ENCODE results near the gene TMEM11.
"Not testable (repeated sequence)": the region's sequence is repeated elsewhere in the genome, so short reads cannot be mapped to it uniquely, and the experiment has no call there.

Gene TMEM11

DNA sequence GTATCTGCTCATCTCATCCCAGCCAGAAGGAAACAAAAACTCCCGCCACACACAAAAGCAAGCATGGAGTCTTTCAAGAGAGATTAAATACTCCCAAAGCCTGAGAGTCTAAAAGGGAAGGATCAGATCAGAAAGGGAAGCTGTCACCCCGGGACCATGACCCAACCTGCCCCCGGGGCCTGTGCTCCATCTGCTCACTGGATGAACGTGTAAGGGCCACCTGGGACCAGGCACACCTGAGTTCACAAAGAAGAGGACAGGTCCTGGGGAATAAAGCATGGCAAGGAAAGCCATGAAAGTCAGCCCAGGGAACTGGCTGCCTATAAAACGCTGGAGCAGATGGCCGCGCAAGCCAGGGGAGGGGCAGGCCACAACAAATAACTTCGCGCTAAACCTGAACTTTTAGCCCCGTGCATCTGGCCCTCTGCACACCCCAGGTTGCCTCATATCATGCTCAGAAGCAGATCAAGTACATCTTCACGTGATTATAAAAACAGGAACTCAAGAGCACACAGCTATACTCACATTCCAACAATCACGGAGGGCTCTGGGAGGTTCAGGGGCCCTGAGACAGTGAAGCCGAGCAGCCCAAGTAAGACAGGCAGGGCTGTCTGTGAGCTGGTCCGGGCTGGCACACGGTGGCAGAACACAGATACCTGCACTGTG is 3.4 kb downstream of the TMEM11 start:
- no peak for DNase-seq (ENCODE audit: low spot score)

DNA sequence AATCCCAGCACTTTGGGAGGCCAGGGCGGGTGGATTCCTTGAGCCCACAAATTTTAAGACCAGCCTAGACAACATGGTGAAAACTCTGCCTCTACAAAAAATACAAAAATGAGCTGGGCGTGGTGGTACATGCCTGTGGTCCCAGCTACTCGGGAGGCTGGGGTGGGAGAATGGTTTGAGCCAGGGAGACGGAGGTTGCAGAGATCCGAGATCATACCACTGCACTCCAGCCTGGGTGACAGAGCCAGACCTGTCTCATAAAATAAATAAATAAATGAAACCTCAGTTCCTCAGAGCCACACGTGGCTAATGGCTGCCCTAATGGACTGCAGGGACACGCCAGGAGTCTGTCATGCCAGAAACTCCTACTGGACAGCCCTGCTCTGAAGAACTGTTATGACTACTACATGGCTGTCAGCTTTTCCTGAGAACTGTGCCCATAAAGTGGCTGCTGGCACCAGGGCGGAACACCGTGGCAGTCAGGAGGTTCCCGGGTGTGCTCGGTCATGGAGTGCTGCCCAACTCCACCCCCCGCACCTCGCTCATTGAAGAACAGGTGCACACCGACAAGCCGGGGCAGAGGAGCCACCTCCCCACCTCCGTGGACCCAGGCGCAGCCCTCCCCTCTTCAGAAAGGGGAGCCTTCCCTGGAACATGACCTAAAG is 4.3 kb downstream of the TMEM11 start:
- DNase-seq (ENCODE audit: low spot score): no peak

GRCh38 chr17:21208352-21208751 is 5.6 kb downstream of the TMEM11 start:
- DNase-seq (ENCODE audit: low spot score): no peak

- DNase-seq (ENCODE audit: low spot score): no peak
These were observed 9.0 kb downstream of the TMEM11 start for GRCh38 chr17:21204935-21205334.

DNA sequence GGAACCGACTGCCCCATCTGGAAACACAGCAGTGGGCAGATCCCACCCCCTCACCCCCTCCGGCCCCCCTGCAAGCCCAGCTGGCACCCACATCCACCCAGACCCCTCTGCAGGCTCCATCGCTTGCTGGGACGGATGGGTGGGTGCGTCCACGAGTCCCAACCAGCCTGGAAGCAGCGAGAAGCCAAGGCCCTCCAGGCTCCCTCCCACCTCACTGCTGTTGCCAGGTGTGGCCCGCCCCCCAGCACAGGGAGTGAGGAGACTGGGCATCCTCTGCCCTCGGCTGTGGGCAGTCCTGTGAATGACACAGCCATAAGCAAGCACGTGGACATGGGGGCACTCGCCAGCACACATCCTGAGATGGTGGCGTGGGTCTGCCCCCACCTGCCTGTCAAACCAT is 11.4 kb downstream of the TMEM11 start:
- DNase-seq (ENCODE audit: low spot score): no peak

- no peak for DNase-seq (ENCODE audit: low spot score)
These were observed 12.1 kb downstream of the TMEM11 start for GRCh38 chr17:21201874-21202273.

- DNase-seq (ENCODE audit: low spot score): no peak
These were observed 12.7 kb downstream of the TMEM11 start for GRCh38 chr17:21201298-21201595.

DNA sequence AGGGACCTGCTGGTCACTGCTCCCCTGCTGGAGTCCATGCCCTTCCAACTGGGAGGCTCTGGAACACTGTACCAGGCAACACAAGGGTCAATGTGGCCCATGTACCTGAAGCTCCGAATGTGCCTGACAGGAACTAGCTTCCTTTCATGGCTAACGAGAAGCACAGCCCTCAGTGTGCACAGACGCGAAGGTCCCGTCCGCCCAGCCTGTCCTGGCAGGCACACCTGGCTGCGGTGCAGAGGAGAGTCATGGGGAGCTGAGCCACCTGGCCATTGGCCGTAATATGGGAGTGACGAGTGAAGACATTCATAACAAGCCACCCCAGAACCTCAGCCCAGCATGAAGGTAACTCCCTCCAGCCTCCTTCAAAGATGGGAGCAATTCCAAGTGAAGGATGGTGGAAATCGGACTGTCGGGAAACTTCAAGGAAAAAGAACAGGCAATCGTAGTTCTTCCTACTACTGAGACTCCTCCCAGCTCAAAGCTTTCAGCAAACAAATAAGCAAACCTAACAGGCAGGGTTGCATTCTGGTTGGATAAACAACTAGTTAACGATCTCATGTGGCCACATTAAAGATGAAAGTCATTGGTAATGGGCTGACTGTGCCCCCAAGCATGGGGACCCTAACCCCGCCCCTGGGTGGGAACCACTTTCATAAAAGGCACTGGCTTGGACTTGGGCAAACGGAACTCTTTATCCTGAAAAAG is 13.2 kb downstream of the TMEM11 start:
- no peak for DNase-seq (ENCODE audit: low spot score)

GRCh38 chr17:21199856-21200255 is 14.1 kb downstream of the TMEM11 start:
- no peak for DNase-seq (ENCODE audit: low spot score)

DNA sequence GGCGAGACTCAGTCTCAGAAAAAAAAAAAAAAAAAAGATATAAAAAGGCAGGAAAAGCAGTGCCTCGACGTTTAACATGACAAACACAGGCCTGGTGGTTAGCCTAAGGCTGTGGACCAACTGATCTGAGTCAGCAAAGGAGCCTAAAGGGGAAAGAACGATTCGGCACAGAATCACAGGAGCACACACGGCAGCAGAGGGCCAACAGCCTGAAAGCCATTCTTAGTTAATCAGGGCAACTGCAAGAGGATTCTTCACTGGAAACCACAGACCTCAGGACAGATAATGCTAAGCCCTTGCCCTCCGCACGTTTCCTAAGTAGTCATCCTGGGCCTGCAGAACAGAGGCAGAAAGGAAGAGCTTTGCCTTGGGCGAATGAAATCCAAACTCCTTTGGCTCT is 14.7 kb downstream of the TMEM11 start:
- no peak for DNase-seq (ENCODE audit: low spot score)

DNA sequence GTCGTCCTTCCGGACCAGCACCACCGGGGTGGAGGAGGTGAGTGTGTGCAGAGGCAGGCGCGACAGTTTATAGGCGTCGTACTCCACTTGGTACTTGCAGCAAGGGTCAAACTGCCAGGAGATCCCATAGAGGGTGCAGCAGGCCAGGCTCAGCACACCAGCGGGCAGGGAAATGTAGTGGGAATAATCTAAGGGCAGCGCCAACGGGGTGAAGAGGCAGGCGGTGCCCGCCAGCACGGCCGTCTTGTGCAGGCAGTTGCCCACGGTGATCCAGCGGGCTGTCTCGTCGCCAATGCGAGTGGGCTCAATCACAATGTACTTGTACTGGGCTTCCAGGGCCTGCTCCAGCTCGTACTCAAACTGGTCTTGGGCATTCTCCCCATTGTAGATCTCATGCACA is 15.6 kb downstream of the TMEM11 start:
- DNase-seq (ENCODE audit: low spot score): no peak

DNA sequence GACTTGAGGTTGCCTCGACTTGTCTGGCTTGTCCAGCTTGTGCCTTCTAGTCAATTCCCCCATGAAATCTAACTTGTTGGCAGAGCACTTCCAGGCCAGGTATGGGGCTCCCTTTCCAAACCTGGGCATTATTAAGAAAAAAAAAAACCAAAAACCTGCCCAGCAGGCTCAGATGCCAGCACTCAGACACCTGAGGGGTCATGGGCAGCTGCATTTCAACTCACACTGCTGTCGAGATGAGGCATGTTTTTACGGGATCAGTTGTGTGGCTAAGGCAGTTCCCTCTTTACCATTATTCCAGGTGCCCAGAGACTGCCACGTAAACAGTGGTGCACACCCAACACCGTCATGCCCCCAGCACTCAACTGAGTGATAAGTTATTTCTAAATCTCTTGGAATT is 17.8 kb downstream of the TMEM11 start:
- DNase-seq (ENCODE audit: low spot score): no peak

GRCh38 chr17:21194703-21195102 is 19.3 kb downstream of the TMEM11 start:
- DNase-seq (ENCODE audit: low spot score): no peak

DNA sequence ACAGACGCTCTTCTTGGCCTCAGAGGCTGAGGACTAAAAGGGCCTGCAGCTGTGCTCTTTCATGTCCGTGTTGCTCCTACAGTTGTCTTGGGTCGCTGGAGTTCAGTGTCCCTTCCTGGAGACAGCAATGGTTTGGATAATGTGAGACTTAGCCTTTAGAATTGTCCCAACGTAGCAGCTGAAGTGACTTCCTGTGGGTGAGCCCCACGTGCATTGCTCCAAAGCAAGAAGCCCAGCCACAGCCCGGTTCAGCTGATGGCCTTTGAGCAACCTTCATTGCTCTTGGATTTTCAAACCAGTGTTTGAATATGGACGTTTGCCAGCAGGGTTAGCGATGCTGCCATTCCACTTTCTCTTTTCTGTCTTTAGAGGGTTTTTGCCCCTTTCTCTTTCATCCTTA is 19.7 kb downstream of the TMEM11 start:
- DNase-seq (ENCODE audit: low spot score): no peak

DNA sequence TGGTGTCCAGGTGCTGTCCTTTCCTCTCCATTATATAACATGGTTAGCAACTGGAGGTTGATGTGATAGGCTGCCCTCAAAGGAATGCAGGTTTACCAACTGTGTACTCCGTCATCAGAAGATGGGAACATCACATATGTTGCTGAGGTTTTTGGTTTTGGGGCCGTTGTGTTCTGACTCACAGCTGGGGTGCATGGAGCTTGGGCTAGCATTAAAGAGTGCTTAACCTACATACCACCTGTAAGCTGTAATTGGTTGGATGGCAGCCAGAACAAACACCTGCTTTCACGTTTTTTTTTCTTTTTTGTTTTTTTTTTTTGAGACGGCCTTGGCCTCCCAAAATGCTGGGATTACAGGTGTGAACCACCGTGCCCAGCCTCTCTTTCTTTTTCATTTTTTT is 20.9 kb downstream of the TMEM11 start:
- DNase-seq (ENCODE audit: low spot score): peak; percentile 41

- not testable (repeated sequence) for DNase-seq (ENCODE audit: low spot score)
These were observed 21.5 kb downstream of the TMEM11 start for GRCh38 chr17:21192414-21192813.

GRCh38 chr17:21191698-21192097 is 22.3 kb downstream of the TMEM11 start:
- DNase-seq (ENCODE audit: low spot score): no peak

GRCh38 chr17:21190078-21190477 is 23.9 kb downstream of the TMEM11 start:
- no peak for DNase-seq (ENCODE audit: low spot score)

DNA sequence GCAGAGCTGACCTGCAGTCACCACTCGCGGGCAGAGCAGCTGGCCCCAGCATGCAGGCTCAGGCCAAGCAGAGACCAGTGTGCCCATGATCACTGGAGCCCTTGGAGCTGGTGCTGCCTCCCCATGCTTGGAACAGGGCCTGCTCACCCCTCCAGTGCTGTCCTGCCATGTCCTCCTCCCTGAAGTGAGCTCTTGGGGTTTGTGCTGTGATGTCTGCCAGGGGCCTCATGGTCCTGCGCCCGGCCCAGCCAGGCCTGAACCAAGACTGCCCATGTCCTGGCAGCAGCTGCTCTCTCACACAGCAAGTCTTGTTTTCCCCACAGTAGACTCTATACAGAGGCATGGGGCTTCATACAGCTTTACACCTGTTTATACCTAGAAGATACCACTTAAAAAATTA is 24.6 kb downstream of the TMEM11 start:
- no peak for DNase-seq (ENCODE audit: low spot score)

- no peak for DNase-seq (ENCODE audit: low spot score)
These were observed 27.4 kb downstream of the TMEM11 start for GRCh38 chr17:21186399-21187187.

- no peak for DNase-seq (ENCODE audit: low spot score)
These were observed 28.9 kb downstream of the TMEM11 start for GRCh38 chr17:21185061-21185460.

DNA sequence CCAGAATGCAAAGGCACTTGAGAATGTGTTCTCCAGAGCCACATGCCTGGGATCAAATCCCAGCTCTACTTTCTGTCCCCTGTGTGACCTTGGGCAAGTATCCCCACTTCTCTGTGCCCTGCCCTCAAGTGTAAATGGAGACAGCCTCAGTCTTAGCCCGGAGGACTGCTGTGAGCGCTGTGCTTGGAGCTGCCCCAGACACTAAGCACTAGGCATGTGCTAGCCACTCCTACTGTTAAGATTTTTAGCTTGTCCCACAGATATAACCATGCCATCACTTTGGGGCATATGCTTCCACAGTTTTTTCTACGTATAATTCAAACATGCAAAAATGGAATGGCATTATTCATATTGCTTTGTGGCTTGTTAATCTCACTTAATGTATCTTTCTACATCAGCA is 29.4 kb downstream of the TMEM11 start:
- DNase-seq (ENCODE audit: low spot score): no peak

- DNase-seq (ENCODE audit: low spot score): no peak
These were observed 30.5 kb downstream of the TMEM11 start for GRCh38 chr17:21183468-21183867.
